ENCODE results near the gene ZNF263. TPM values are rescaled to one million over a fixed set of nuclear protein-coding genes. Genes with fewer than 3 reads are reported as not detected.

Gene ZNF263
- total and polyA plus RNA-seq, 9 of the 15 experiments (the other 6 are each of a cell fraction or from before 2014, with no cell fraction given), result 4.6 to 48.3 (median 31.8) TPM

DNA sequence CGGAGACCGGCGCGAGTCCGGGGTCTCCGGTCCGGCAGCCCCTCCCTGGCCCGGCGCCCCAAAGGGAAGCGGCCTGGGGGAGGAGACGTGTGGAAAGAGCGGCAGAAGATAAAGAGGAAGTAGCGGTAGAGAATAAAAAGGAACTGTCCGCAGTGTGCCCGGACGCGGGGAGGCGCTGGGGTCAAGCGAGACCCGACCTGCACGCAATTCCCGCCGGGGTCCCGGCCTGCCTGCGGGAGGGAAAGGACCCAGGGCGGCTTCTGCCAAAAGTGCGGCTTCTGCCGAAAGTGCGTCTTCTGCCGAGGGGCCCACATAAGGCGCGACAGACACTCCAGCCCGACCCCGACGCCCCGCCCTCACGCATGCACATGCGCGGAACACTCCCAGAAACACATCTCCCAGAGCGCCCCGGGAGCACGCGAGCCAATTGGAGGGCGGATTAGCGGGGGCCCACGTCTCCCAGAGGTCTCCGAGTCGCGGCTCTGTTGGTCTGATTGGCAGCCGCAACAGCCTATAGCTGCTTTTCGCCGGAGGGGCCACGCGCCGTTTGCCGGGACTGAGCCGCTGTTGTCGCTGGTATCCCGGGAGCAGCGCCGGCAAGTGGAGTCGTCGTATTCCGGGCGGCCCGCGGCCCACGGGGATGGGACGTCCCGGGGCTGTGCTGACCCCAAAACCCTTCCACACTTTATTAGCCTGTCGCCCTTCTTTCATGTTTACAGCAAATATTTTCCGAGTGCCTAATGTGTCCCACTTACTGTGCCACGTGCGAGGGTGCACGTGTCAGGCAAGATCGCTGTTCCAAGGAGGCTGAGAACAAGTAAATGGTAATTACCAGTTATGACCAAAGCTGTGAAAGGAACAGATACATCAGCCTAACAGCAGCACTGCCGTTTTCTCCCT is 18.9 kb upstream of the ZNF263 start (continued):
- TF ChIP-seq, protein P1, sequence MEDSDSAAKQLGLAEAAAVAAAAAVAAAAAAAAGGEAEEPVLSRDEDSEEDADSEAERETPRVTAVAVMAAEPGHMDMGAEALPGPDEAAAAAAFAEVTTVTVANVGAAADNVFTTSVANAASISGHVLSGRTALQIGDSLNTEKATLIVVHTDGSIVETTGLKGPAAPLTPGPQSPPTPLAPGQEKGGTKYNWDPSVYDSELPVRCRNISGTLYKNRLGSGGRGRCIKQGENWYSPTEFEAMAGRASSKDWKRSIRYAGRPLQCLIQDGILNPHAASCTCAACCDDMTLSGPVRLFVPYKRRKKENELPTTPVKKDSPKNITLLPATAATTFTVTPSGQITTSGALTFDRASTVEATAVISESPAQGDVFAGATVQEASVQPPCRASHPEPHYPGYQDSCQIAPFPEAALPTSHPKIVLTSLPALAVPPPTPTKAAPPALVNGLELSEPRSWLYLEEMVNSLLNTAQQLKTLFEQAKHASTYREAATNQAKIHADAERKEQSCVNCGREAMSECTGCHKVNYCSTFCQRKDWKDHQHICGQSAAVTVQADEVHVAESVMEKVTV (CRISPR knock-in tag; IDR thresholded peaks at IDR 0.05), result 0 out of 2 replicates have a peak, but pooled peaks have one; percentile 3
- TF ChIP-seq TFAM (CRISPR knock-in tag; conservative IDR thresholded peaks at IDR 0.05) (no peak), EGR1 (conservative IDR thresholded peaks at IDR 0.05) (peak; percentile 61; the same call in 1 of the 2 replicates), CSDE1 (IDR thresholded peaks at IDR 0.05) (no peak), SRF (CRISPR knock-in tag; IDR thresholded peaks at IDR 0.05) (no peak; a peak in 1 of 4 replicates), BRD4 (IDR thresholded peaks at IDR 0.05) (0 out of 2 replicates have a peak, but pooled peaks have one; percentile 55), FOXA3 (CRISPR knock-in tag; conservative IDR thresholded peaks at IDR 0.05 in 1 of 2, IDR thresholded peaks at IDR 0.05 in 1 of 2) (peak in 1 of 2 experiments; percentile 91; a peak in 2 of 4 replicates), ZNF76 (CRISPR knock-in tag; IDR thresholded peaks at IDR 0.05; ENCODE audit: borderline replicate concordance) (no peak), ZNF239 (CRISPR knock-in tag; IDR thresholded peaks at IDR 0.05) (no peak), ZEB2 (IDR thresholded peaks at IDR 0.05) (no peak; the same call in 1 of the 2 replicates), KDM5B (IDR thresholded peaks at IDR 0.05; ENCODE audit: insufficient replicate concordance, low read depth, low read length) (peak; percentile 38), BCL6 (CRISPR knock-in tag; IDR thresholded peaks at IDR 0.05) (no peak), LCOR (CRISPR knock-in tag; IDR thresholded peaks at IDR 0.05) (peak; percentile 84), RFX1 (IDR thresholded peaks at IDR 0.05) (no peak; the same call in 1 of the 2 replicates), PHB (CRISPR knock-in tag; IDR thresholded peaks at IDR 0.05) (no peak), FOXJ3 (CRISPR knock-in tag; IDR thresholded peaks at IDR 0.05) (no peak; the same call in 1 of the 2 replicates)
- TF ChIP-seq, protein P2, sequence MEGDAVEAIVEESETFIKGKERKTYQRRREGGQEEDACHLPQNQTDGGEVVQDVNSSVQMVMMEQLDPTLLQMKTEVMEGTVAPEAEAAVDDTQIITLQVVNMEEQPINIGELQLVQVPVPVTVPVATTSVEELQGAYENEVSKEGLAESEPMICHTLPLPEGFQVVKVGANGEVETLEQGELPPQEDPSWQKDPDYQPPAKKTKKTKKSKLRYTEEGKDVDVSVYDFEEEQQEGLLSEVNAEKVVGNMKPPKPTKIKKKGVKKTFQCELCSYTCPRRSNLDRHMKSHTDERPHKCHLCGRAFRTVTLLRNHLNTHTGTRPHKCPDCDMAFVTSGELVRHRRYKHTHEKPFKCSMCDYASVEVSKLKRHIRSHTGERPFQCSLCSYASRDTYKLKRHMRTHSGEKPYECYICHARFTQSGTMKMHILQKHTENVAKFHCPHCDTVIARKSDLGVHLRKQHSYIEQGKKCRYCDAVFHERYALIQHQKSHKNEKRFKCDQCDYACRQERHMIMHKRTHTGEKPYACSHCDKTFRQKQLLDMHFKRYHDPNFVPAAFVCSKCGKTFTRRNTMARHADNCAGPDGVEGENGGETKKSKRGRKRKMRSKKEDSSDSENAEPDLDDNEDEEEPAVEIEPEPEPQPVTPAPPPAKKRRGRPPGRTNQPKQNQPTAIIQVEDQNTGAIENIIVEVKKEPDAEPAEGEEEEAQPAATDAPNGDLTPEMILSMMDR (IDR thresholded peaks at IDR 0.05 in 2 of 3, conservative IDR thresholded peaks at IDR 0.05 in 1 of 3; ENCODE audit: insufficient read depth in 2 of 3, low read depth in 1 of 3, low read length in 3 of 3), result peak; percentile 65 to 67 (median 67)
- TF ChIP-seq, protein P3, sequence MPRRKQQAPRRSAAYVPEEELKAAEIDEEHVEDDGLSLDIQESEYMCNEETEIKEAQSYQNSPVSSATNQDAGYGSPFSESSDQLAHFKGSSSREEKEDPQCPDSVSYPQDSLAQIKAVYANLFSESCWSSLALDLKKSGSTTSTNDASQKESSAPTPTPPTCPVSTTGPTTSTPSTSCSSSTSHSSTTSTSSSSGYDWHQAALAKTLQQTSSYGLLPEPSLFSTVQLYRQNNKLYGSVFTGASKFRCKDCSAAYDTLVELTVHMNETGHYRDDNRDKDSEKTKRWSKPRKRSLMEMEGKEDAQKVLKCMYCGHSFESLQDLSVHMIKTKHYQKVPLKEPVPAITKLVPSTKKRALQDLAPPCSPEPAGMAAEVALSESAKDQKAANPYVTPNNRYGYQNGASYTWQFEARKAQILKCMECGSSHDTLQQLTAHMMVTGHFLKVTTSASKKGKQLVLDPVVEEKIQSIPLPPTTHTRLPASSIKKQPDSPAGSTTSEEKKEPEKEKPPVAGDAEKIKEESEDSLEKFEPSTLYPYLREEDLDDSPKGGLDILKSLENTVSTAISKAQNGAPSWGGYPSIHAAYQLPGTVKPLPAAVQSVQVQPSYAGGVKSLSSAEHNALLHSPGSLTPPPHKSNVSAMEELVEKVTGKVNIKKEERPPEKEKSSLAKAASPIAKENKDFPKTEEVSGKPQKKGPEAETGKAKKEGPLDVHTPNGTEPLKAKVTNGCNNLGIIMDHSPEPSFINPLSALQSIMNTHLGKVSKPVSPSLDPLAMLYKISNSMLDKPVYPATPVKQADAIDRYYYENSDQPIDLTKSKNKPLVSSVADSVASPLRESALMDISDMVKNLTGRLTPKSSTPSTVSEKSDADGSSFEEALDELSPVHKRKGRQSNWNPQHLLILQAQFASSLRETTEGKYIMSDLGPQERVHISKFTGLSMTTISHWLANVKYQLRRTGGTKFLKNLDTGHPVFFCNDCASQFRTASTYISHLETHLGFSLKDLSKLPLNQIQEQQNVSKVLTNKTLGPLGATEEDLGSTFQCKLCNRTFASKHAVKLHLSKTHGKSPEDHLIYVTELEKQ (CRISPR knock-in tag; IDR thresholded peaks at IDR 0.05), result no peak
- TF ChIP-seq, protein P4, sequence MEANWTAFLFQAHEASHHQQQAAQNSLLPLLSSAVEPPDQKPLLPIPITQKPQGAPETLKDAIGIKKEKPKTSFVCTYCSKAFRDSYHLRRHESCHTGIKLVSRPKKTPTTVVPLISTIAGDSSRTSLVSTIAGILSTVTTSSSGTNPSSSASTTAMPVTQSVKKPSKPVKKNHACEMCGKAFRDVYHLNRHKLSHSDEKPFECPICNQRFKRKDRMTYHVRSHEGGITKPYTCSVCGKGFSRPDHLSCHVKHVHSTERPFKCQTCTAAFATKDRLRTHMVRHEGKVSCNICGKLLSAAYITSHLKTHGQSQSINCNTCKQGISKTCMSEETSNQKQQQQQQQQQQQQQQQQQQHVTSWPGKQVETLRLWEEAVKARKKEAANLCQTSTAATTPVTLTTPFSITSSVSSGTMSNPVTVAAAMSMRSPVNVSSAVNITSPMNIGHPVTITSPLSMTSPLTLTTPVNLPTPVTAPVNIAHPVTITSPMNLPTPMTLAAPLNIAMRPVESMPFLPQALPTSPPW (CRISPR knock-in tag; IDR thresholded peaks at IDR 0.05), result peak; percentile 83
